ENCODE data around the gene DPH6.
"Not testable (repeated sequence)": the region's sequence is repeated elsewhere in the genome, so short reads cannot be mapped to it uniquely, and the experiment has no call there.

DPH6 gene, protein sequence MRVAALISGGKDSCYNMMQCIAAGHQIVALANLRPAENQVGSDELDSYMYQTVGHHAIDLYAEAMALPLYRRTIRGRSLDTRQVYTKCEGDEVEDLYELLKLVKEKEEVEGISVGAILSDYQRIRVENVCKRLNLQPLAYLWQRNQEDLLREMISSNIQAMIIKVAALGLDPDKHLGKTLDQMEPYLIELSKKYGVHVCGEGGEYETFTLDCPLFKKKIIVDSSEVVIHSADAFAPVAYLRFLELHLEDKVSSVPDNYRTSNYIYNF

DNA sequence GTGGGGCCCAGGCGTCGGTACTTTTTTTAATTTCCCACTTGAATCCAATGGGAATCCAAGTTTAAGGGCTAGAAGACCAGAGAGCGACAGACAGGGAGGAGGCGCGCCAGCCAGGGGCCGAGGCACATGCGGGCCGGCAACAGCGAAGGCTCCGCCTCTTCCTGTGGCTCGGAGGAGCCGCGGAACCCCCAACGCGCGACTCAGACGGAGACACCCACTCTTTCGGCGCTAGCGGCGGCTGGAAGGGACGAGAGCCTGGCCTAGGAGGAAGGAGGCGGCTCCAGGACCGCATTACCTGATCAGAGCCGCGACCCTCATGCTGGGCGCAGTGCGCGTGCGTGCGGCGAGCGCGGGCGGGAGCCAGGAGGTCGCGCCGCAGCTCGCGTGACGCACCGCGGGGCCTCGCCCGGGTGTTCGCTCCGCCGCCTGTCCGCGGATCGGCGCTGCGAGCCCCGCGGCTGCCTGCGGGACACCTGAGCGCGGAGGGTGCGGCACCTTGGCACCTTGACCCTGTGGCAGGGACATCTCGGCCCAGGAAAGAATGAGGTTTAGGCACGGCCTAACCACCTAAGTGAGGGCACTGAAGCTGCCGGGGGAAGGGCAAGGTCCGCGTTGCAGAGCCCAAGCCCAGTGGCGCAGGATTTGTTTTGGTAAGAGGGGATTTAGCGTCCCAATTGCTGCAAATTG is at the start of gene DPH6:
Gene DPH6, minus strand, starts transcription at position 342 of the 687 bp plus-strand sequence. Its CDS starts 24 bp downstream, at position 318.
- peak; percentile 65 for DNase-seq (ENCODE audit: low spot score)

DNA sequence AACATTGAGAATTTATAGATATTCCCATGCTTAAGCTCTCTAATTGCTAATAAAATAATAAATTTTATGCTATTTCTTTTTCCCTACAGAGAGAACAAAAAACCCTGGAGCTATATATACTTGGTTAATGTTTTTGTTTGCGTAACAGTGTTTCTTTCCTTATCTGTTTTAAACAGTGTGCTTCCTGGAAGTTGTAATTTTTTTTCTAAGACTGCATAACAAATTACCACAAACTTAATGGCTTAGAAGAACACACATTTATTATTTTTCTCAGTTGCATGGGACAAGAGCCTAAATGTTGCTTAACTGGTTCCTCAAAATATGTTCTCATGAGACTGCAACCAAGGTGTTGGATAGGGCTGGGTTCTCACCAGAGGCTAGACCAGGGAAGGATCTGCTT is 49.7 kb upstream of the DPH6 start:
- no peak for DNase-seq (ENCODE audit: low spot score)

DNA sequence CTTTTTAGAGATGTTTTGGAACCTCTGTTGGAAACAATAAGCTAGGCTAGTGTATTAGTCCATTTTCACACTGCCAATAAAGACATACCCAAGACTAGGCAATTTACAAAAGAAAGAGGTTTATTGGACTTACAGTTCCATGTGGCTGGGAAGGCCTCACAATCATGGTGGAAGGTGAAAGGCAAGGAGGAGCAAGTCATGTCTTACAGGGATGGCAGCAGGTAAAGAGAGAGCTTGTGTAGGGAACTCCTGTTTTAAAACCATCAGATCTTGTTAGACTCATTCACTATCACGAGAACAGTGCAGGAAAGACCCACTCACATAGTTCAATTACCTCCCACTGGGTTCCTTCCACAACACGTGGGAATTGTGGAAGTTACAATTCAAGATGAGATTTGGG is 46.0 kb upstream of the DPH6 start:
- DNase-seq (ENCODE audit: low spot score) = not testable (repeated sequence)

DNA sequence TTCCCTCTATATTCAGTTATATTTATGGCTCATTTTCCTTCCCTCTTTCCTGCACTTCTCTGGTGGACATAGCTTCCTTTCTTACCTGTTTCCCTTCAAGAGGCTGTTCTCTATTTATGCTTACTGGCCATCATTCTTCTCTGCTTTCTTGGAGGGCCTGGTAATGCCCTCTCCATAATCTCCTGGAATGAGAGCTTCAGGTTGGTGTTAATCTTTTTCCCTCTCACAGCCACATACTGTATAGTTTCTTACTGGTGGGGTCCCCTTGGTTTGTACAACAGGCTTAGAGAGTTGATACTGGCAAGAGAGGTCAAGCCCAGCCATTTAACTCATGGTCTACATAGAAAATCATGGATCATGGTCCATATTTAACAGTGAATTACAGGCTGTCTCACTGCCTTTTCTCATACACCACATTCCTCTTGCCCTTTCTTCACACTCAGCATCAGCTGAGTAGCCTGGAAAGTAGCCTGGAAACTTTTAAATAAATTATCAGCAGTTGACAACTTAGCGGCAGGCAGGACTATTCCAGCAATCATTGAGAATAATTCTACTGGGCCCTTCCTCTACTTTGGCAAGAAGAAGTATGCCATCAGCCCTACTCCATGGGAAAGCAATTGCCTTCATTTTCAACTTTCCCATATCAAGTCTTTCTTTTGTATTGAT is 38.0 kb upstream of the DPH6 start:
- DNase-seq (ENCODE audit: low spot score) = no peak

DNA sequence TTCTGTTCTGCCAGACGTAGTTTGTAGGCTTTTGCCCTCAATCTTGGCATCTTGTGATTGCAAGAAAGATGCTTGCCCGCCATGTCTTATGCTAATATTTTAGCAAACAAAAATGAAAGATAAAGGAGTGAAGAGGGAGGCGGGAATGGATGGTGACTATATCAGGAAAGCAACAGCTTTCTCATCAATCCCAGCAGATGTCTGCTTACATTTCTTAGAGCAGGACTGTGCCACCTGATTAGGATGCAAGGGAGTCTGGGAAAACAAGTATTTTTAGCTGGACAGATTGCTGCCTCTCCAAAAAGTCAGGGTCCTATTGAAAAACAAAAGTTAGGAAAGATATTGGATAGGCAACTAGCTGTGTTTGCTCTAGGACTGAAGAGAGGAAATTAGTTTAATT is 34.6 kb upstream of the DPH6 start:
- DNase-seq (ENCODE audit: low spot score) = no peak

DNA sequence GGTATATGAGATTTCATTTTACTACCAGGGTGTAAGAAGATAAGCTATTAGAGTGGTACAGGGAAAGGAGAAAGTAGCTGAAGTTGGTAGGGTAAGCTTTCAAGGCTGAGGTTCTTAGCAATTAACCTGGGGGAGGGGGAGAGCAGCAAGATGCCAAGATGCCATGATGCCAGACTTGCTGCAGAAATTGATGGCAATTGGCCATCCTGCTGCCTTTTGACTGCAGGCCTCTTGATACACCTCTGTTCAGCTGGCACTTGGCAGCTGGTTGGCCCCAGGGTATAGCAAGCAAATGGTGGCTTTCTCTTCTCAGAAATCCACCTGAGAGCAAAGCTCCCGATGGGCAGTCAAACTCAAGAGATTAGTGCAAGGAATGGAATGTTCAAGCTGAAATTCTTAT is 21.4 kb upstream of the DPH6 start:
- no peak for DNase-seq (ENCODE audit: low spot score)

DNA sequence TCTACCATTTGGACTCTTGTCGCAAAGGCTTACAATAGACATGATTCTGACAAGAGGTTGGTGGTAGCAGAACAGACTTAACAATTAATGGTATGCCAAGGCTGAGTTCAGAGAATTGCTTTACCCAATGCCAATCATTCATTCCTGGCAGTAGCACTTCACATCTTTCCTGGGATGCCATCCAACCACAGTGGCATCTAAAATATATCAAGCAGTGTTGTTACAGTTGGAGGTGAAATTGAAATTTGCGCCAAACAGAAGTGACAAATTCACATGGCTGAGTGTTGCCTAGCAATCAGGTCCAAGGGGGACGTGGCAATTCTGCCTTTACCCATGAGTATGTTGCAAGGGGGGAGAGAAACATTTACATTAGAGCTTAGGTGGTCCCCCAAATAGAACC is 21.0 kb upstream of the DPH6 start:
- no peak for DNase-seq (ENCODE audit: low spot score)

DNA sequence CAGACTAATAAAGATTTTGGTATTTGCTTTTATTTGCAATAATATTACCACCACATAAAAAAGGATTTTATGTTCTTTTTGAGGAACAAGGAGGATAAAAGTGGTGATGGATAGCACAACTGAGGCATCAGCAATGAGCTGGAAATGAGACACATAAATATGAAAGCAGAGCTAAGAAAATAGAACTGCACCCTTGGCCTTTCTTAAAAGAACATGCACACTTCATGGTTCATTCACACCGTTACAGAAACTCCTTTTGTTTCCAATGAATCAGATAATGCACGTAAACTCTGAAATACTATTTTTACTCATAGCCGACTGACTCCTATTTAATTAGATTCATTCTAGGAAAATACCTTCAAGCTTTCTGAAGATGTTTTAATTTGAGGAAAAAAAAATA is 19.9 kb upstream of the DPH6 start:
- DNase-seq (ENCODE audit: low spot score) = no peak

DNA sequence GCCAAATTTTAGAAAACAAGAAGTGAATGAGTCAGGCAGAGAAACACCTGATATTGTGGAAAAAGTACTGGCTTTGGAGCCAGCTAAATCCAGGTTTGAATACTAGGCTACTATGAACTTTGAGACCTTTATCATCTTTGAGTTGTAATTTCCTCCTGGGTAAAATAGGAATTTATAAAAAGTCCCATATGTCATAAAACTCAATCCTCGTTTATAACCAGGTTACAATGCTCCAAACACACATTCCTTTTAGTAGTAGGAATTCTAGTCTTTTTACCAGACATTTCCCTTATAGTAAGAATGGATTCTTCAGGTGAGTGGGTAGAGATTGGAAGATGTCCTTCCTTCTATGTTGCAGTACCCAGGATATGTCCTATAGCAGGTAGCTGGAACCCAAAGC is 16.7 kb upstream of the DPH6 start:
- DNase-seq (ENCODE audit: low spot score) = no peak

DNA sequence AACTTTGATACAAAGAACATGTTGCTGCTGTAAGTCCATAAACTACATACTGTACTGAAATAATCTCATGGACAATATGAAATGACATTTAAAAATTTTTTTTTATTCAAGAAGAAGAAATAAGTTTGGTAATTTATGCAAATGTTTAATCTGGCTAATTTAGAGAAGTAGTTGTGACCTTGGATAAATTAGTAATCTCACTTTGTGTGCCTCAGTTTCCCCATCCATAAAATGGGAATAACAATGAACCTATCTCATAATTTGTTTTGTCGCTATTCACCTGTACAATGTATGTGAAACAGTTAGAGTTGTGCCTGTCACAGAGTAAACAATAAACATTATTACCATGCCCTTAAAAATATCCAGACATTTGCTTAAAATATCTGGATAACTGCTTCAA is 15.3 kb upstream of the DPH6 start:
- DNase-seq (ENCODE audit: low spot score) = no peak

DNA sequence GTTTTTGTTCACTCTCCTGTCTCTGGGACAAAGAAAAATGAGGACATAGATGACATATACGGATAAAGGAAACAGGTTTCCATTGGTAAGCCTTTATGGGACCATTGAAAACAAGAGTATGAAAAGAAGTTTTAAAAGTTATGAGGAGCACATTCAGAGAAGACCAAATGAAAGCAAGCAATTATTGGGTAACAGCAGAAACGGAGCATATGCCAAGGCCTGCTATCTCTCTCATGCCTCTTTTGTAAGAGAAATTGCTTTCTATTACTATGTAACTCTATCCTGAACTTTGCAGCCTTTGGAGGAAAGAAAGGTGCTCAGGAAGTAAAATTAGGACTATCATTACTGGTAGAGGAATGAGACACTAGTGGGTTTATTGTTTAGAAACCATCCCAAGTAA is 14.9 kb upstream of the DPH6 start:
- DNase-seq (ENCODE audit: low spot score) = no peak

DNA sequence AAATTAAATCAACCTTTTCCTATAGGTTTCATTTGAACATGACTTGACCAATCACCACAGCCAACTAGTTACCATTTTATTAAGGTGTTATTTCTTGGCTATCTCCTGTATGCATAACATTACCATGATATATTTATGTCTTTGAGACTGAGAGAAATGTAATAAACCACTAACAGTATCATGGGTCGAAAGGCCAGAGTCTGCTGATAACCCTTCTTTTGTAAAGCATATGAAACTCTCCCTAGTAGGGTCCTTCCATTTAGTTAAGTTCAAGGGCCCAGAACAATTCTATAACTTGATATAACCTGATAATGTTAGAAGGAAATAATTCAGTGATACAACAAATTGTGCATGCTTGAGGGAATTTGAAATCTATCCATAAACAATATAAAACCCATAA is 14.3 kb upstream of the DPH6 start:
- DNase-seq (ENCODE audit: low spot score) = no peak

DNA sequence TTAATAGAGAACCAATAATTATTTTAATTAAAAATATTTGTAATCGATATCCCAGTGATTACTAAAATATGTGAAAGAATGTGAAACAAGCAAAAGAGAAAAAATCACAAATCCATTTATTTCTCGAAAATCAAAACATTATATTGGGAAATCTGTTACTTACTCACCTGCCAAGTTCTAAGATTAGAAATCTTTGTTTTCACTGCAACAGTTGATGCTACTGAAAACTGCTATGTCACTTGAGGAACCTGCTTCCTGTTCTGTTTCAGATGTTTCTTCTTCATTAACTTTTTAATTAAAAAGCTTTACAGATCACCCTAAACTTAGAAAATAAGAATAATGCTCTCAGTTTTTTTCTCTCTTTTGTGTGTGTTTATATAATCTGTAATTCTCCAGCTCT is 13.7 kb upstream of the DPH6 start:
- no peak for DNase-seq (ENCODE audit: low spot score)

DNA sequence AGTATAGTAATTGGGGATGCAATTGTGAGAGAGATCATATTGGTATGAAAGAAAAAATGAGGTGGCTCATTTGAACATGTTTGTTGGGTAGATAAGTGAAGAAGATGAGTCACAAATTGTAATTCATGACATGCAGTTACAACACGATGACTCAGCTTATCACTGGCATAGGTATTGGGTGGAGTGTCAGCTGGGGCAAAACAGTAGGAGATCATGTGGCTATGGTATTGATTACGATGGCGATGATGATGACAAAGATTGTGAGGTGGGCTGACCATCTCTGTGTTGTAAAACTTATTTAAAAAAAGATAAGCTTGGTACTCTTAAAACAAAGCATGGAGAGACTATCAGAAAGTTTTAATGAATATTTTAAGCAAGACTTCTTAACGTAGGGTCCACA is 11.6 kb upstream of the DPH6 start:
- DNase-seq (ENCODE audit: low spot score) = no peak

DNA sequence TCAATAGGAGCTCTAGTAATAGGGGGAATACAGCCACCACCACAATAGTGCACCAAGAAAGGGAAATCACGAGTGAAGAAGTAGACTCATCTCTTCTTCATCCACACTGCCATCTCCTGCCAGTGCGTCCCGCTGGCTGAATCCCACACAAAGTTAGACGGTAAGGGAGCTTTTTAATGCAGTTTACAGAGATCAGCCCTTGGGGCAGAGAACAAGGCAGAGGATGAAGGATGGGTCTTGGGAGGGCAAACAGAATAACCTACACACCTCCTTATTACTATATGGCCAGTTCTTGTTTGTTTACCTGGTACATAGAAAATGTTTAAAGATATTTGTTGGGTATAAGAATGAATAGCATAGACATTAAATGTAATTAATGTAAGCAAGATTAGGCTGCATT is 11.0 kb upstream of the DPH6 start:
- DNase-seq (ENCODE audit: low spot score) = no peak

DNA sequence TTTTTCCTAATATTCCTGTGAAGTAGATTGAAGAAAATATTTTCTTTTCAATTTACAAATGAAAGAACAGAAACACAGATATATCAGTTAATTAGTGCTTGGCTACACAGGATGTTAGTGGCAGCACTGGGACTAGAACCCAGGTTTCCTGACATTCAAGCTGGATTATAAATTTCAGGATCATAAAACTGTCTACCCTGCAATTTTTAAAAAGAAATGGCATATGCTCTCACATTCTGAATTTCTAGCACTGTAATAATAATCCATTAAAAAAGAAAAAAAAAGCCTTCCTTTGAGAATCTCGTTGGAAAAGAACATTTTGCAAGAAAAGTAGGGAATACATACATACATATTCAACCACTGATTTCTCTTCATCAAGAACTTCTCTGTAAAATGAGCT is 9.3 kb upstream of the DPH6 start:
- DNase-seq (ENCODE audit: low spot score) = no peak

DNA sequence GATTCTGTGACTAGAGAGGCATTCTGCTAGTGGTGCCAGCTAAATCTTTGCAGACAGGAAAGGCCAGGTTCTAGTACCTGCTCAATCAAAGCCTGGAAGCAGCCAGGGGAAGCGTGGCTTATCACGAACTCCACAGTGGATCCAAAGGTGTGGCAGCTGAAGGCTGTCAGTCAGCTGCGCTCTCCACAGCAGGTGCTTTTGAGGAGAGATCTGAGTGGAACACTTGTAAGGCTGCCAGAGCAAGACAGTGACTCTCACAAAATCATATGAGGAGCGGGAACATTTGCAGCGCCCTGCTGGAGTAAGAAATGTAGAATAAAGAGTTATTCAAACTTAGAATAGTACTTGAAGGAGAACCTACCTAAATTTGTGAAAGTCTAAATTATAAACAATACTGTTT is 5.0 kb upstream of the DPH6 start:
- no peak for DNase-seq (ENCODE audit: low spot score)

DNA sequence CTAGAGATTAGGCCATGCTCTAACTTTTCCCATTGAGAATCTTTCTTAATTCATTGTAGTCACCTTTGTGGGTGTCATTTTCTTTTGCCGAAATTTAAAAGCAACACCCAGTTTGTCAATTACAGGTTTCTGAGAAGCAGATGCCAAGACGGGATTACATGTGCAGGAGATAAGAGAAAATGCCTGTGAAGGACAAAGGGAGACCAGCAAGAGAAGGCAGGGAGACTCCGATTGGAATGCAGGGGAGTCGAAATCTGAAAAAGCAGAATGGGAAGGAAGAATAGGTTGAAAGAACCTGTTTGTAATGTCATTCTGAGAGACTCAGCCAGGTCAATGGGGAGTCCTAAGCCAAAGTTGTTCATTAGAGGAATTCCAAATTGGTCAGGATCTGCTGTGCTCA is 3.6 kb upstream of the DPH6 start:
- DNase-seq (ENCODE audit: low spot score) = no peak

DNA sequence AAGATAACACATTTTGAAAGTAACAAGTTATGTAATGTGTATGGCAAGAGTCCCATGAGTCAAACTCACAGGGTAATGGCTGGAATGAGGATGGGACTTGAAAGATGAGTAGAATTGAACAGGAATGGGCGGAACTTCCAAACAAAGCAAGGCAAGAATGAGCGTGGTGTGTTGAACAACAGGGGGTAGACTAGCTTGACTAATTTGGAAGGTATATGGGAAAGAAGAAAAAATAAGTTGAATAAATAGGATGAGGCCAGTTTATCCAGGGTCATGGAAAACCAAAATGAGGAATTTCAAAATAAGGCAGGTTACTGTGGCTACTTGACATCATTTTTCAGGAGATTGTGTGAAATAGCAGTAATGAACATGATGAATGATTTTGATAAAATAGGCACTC is 2.5 kb upstream of the DPH6 start:
- no peak for DNase-seq (ENCODE audit: low spot score)

DNA sequence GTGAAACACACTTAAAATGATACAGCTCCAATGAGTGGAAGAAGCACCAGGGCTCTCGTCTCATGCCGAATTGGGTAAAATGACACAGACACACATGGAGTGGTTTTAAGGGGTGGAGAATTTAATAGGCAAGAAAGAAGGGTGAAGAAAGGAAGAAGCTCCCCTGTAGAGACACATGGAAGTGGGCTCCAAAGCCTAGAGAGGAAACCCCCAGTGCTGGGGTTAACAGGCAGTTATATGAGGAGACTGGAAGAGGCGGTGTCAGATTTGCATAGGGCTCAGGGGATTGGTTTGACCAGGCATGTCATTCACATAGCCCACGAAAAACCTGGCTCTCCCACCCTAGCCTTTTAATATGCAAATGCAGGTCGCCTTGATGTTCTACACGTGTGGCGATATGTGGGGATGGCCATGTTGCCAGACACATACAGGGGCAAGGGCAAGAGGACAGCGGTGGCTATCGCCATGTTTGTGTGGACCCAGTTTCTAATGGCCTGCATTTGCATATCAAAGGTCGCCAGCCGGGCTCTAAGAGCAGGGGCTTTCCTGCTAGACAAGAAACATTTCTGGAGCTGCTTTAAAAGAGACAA is 1.9 kb upstream of the DPH6 start:
- no peak for DNase-seq (ENCODE audit: low spot score)

DNA sequence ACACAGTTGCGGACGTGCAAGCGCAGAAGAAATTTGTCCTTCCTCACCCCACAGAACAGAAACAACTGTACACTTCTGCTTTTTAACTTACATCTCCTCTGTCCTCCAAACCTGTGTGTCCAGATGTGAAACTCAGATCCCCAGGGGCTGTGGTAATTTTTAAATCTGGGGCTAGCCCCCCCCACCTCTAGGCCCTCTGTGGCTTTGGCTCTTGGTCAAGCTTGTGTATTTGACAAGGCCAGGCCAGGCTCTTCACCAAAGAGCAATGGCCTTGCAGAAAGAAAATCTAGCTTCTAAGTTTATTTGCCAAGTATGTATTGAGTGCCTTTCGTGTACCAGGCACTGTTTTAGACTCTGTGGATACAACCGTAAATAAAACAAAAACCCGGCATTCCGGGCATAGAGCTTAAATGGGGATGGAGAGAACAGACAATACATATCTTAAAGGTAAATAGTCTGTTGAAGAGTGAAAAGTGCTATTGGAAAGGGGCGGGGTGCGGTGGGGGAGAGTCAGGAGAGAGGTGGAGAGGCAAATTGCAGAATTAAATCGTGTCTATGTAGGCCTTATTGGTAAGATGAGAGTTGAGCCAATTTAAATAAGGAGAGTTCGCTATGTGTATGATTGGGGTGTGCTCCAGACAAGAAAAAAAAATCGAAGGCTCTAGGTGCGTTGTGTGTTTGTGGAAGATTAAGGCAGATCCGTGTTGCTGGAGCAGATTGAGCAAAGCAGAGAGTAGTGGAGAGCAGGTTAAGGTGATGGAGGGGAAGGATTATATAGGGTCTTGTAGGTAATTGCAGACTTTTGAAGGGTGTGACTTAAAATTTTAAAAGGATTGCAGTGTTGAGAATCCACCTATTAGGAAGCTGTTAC is 781 bp upstream of the DPH6 start:
- DNase-seq (ENCODE audit: low spot score) = no peak

DNA sequence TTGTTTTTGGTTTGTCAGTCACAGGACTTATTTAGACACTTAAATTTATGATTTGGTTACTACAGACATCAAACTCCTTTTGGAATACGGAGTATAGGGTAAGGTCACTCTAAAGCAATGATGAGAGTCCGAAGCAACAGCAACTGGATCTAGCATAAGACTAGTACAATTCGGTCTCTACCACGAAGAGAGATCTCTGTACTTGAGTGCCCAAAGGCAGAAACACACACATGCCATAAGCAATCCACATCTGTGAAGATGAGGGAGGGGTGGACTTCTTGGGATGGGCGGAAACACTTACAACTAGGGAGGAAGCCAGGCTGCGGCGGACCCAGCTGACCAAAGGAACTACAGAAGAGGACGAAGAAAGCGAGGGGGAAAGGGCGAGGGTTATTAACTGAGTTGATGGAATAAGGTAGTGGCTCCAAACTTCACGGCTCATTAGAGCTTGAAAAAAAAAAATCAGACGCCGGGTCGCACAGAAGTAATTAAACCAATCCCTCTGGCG is 595 bp downstream of the DPH6 start:
- DNase-seq (ENCODE audit: low spot score) = peak; percentile 65

Measured in pons (tissue), 1 donor.